DMS114 treated with DMSO at 0.1 percent for 48 hours (cell line): Measurements from ENCODE around the gene ABCG4.
"Not testable (repeated sequence)": the region's sequence is repeated elsewhere in the genome, so short reads cannot be mapped to it uniquely, and the experiment has no call there.

Experiments
- DNase-seq: peaks from one replicate; lab custom pipeline; 2025; ENCODE audit not compliant: unreplicated experiment; lab: John Stamatoyannopoulos, UW

The ABCG4 gene

DNA sequence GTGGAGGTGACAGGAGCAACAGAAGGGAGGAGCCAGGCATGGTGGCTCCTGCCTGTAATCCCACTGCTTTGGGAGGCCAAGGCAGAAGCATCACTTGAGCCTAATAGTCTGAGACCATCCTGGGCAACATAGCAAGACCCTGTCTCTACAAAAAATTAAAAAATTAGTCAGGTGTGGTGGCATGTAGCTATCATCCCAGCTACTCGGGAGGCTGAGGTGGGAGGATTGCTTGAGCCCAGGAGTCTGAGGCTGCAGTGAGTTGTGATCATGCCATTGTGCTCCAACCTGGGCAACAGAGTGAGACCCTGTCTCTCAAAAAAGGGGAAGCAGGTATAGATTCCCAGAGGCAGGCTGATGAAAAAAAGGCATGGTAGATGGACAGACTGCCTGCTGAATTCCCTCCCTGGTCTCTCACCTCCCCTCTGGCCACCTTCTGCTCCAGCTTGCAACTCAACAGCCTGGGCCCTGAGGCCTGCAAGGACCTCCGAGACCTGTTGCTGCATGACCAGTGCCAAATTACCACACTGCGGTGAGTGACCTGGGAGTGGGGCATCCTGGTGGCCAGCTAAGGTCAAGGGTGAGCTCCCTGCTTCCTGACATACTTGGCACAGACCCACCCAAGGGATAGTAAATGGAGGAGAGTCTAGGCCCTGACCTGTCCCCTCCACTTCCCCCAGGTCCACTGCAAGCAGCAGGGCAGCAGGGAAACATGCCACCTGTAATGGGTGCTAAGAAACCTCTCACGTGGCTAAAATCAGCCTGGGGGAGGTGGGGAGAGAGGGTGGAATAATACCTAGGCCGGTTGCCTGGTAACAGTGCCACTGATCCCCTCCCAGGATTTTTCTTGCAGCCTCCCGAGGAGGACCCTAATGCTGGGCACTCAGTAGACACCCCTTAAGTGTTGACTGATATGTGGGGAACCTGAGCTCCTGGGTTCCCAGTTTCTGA, 32.2 kb downstream of the ABCG4 start:
- DNase-seq: no peak

GRCh38 chr11:119181677-119182412, 33.0 kb downstream of the ABCG4 start:
- no peak for DNase-seq

DNA sequence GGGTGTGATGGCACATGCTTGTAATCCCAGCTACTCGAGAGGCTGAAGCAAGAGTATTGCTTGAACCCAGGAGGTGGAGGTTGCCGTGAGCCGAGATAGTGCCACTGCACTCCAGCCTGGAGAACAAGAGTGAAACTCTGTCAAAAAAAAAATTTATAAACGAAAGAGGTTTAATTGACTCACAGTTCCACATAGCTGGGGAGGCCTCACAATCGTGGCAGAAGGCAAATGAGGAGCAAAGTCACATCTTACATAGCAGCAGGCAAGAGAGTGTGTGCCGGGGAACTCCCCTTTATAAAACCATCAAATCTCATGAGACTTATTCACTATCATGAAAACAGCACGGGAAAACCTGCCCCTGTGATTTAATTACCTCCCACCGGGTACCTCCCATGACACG, 35.5 kb downstream of the ABCG4 start:
- not testable (repeated sequence) for DNase-seq

- no peak for DNase-seq
Measured at GRCh38 chr11:119185981-119186634, 37.3 kb downstream of the ABCG4 start.

GRCh38 chr11:119187123-119187892, 38.5 kb downstream of the ABCG4 start:
- DNase-seq: no peak

DNA sequence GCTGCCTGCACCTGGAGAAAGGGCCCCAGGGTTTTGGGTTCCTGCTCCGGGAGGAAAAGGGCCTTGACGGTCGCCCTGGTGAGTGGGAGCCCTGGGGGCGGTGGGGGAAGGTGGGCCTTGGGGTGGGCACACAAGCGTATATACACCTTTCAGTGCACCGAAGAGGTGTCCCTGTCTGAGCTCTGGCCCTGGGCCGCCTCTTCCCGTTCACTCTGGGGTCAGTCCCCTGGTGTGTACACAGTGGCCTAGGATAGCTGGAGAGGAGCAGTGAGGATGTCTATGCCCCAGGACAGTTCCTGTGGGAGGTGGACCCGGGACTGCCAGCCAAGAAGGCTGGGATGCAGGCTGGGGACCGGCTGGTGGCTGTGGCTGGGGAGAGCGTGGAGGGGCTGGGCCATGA, 39.2 kb downstream of the ABCG4 start:
- DNase-seq: no peak

DNA sequence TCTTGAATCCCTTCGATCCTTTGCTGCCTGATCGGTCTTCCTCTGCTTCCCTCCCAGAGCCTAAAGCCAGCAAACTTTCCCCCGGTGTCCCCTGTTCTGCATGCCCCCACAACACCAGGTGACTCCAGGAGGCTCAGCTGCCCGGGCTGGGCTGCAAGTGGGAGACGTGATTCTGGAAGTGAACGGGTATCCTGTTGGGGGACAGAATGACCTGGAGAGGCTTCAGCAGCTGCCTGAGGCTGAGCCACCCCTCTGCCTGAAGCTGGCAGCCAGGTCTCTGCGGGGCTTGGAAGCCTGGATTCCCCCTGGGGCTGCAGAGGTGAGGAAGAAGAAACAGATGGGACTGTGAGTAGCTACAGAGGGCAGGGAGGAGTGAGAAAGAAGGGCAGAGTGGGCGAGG, 40.0 kb downstream of the ABCG4 start:
- no peak for DNase-seq

DNA sequence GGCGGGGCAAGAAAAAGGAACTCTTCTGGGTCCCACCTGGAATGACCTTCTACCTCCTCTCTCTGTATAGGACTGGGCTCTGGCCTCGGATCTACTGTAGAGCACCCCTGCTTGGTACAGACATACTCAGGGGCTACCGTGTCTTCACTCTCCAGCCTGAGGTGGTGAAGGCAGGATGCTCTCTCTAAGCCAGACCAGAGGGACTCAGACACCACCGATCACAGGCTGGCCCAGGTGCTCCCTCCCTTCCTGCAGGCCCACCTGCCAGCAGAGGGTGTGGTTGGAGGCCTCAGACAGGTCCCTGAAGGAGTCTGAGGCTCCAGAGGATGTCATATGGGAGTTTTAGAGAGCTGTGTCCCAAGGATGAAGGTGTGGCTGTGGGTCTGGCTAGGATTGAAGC, 40.5 kb downstream of the ABCG4 start:
- no peak for DNase-seq

DNA sequence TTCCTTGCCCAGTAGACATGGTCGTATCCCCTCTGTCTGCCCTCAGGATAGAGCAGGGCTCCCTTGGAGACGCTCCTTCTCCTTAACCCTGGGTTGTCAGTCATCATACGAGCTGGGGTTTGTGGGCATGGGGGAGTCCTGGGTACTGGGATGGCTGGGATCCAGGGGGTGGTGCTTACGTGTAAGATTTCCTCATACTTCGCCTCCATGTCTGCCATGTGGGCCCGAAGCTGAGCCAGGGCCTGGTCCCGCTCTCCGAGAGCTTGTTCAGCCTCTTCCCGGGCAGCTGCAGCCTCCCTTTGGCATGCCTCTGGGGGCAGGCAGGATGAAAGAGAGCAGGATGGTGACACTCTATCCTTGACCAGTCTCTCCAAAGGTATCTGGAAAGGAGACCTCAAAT, 41.7 kb downstream of the ABCG4 start:
- DNase-seq: no peak

- DNase-seq: not testable (repeated sequence)
Measured at GRCh38 chr11:119191265-119191664, 42.4 kb downstream of the ABCG4 start.

DNA sequence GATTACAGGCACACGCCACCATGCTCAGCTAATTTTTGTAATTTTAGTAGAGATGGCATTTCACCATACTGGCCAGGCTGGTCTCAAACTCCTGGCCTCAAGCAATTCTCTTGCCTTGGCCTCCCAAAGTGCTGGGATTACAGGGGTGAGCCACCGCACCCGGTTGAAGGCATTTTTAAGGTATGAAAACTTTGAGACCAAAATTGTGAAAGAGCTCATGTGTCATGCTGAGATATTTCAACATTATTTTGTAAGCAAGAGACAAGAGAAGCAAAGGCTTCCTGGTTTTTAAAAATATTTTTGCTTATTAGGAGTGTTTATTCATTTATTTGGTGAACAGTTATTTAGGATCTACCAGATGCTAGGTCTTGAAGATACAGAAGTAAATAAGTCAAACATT, 43.3 kb downstream of the ABCG4 start:
- DNase-seq: no peak

DNA sequence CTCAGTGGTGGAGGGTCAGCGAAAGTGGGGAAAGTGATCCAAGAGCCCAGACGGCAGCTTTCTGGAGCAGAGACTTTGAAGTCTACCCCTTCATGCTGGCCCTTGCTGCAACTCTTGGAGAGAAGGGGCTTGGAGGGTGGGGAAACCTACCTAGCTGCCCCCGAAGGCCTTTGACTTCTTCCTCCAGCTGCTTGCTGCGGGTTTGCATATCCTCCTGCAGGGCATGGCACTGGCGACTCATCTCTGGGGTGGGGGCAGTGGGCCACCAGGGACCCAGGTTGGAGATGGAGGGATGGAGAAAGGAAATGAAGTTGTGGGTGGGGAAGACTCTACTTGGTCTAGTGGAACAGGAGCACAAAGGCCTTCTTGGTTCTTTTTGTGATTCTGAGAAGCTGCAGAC, 44.1 kb downstream of the ABCG4 start:
- DNase-seq: no peak

- no peak for DNase-seq
Measured at GRCh38 chr11:119193626-119194025, 44.8 kb downstream of the ABCG4 start.

DNA sequence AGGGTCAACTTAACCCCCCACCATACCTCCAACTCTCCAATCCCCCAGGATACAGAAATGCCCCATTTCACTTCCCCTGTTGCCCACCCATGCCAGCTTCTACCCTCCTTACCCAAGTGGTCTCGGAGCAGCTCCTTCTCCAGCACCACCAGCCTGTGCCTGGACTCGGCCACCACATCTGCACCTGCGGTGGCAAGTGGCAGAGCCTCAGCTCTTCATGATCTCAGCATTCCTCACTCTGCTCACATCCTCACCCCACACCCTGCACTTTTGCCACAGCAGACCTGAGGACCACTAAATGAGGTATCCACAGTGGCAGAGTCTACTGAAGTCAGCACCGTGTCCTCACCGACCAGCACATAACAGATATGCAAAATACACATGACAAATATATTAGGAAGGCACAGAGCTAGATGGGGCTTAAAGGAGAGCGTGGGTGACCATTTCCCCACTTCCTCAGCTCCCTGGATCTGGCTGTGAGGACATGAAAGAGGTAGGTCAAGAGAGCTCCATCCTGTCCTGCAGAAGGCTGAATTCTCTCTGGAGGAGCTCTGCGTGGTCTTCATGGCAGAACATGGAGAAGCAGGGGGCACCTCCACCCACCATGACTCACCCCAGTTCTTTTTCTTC, 46.1 kb downstream of the ABCG4 start:
- no peak for DNase-seq

DNA sequence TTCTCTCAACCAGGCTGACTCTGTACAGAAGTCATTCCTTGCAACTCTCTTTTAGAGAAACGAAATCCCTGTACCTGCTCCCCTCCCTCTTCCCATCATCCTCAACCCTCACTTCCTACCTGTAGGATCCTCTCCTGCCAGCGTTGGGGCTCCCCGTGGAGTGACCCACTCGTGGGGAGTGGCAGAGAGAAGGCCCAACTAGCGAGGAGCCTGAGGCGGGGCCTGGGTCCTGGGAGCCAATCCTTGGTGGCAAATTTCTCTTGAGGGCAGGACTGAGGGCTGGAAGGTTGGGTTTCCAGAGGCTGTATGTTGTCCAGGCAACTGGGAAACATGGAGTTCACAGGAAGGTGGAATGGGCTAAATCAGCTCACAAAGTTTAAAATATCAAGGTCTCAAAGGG, 46.8 kb downstream of the ABCG4 start:
- peak; percentile 23 for DNase-seq

- peak; percentile 42 for DNase-seq
Measured at GRCh38 chr11:119196833-119197483, 48.1 kb downstream of the ABCG4 start.

GRCh38 chr11:119198925-119199324, 50.1 kb downstream of the ABCG4 start:
- no peak for DNase-seq

GRCh38 chr11:119201236-119201635, 52.4 kb downstream of the ABCG4 start:
- not testable (repeated sequence) for DNase-seq

DNA sequence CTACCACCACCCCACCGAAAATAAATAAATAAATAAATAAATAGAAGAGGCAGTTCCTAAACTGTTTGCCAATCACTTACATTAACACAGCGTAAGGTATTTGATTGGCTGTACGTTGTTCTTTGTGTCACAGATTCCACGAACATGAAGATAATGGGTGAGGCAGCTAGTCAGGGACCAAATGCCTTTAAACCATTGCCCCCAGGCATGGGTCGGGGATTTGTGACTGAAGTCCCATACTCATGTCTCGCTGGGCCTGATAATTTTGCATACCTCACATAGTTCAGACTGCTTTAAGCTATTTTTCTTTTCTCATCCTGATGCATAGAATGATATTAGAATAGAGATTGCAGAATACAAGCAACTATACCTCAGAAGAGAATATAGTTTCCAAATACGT, 53.7 kb downstream of the ABCG4 start:
- no peak for DNase-seq

DNA sequence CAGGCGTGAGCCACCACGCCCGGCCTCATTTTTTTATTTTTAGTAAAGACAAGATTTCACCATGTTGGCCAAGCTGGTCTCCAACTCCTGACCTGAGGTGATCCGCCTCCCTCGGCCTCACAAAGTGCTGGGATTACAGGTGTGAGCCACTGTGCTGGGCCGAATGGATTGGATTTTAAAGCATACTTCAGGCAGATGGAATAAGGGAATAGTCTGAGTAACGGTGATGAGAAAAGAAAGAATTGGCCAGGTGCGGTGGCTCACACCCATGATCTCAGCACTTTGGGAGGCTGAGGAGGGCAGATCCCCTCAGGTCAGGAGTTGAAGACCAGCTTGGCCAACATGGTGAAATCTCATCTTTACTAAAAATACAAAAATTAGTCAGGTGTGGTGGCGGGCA, 55.2 kb downstream of the ABCG4 start:
- DNase-seq: no peak
